IMR-90 (cell line): ENCODE results near the gene FMN2. TPM values are rescaled to one million over a fixed set of nuclear protein-coding genes. Genes with fewer than 3 reads are reported as not detected.

Experiments
- ATAC-seq: fragments of 200-7000 bp; cut with Tn5 transposase; 2 replicates; pipeline ENCODE4 v1.9.1; 2020; ENCODE audit warnings: low read depth, mild to moderate bottlenecking, moderate library complexity
- BruUV-seq: library from RNA; stranded (reverse); fragments of 400-500 nt; replicated peaks from 2 replicates; lab custom pipeline; 2021; lab: Mats Ljungman, UMichigan
- CTCF ChIA-PET: fragments of 300-600 bp; formaldehyde crosslinking; extraction: SDS; loops from one replicate; lab custom pipeline; 2021; ENCODE audit warnings: antibody characterized with exemption; lab: Yijun Ruan, JAX
- POLR2A ChIA-PET: fragments of 300-600 bp; sonication (Branson Sonifier 250); formaldehyde crosslinking; loops from one replicate; lab custom pipeline; 2022; ENCODE audit warnings: antibody characterized with exemption; ENCODE audit not compliant: unreplicated experiment; lab: Charles Lee
- DNase-seq: peaks from one replicate; pipeline ENCODE4 v3.0.0; 2013
- H2AFZ ChIP-seq: replicated peaks from 2 replicates; pipeline ENCODE3; 2013; ENCODE audit warnings: low read length, mild to moderate bottlenecking; ENCODE audit not compliant: poor library complexity
- H2AK5ac ChIP-seq: 2 replicates; pipeline ENCODE4 v1.6.1; 2013; ENCODE audit warnings: low read depth, low read length, inconsistent platforms
- H2AK9ac ChIP-seq: replicated peaks from 2 replicates; pipeline ENCODE3; 2013; ENCODE audit warnings: mild to moderate bottlenecking, low read depth, low read length, moderate library complexity; ENCODE audit not compliant: poor library complexity
- H2BK120ac ChIP-seq: 2 replicates; pipeline ENCODE4 v1.6.1; 2013; ENCODE audit warnings: low read depth, low read length, inconsistent platforms
- H2BK15ac ChIP-seq: 3 replicates; pipeline ENCODE4 v1.6.1; 2013; ENCODE audit warnings: low read depth, low read length, inconsistent platforms
- H2BK20ac ChIP-seq: 2 replicates; pipeline ENCODE4 v1.6.1; 2013; ENCODE audit warnings: low read depth, mild to moderate bottlenecking, inconsistent platforms, low read length, moderate library complexity
- H2BK5ac ChIP-seq: 2 replicates; pipeline ENCODE4 v1.6.1; 2013; ENCODE audit warnings: mild to moderate bottlenecking, low read depth, low read length, inconsistent platforms; ENCODE audit not compliant: poor library complexity, severe bottlenecking
- H3K14ac ChIP-seq: replicated peaks from 2 replicates; pipeline ENCODE4 v1.6.1; 2013; ENCODE audit warnings: low read depth, low read length, inconsistent platforms
- H3K18ac ChIP-seq: 2 replicates; pipeline ENCODE4 v1.6.1; 2013; ENCODE audit warnings: low read depth, low read length, control low read depth
- H3K23ac ChIP-seq: 2 replicates; pipeline ENCODE4 v1.6.1; 2013; ENCODE audit warnings: low read depth, low read length, inconsistent platforms
- H3K27ac ChIP-seq: 2 replicates; pipeline ENCODE4 v1.5.1; 2013; ENCODE audit warnings: mild to moderate bottlenecking, control low read depth, low read length; ENCODE audit not compliant: insufficient read depth
- H3K27me3 ChIP-seq: 2 replicates; pipeline ENCODE4 v1.6.1; 2013; ENCODE audit warnings: low read length; ENCODE audit not compliant: control insufficient read depth, insufficient read depth
- H3K36me3 ChIP-seq: 2 replicates; pipeline ENCODE4 v1.6.1; 2013; ENCODE audit warnings: low read length, mixed read lengths; ENCODE audit not compliant: control insufficient read depth, insufficient read depth
- H3K4ac ChIP-seq: 2 replicates; pipeline ENCODE4 v1.6.1; 2013; ENCODE audit warnings: low read depth, low read length, inconsistent platforms
- H3K4me1 ChIP-seq: 2 replicates; pipeline ENCODE4 v1.6.1; 2013; ENCODE audit warnings: low read length, mixed read lengths; ENCODE audit not compliant: control insufficient read depth, insufficient read depth
- H3K4me2 ChIP-seq: 2 replicates; pipeline ENCODE4 v1.6.1; 2013; ENCODE audit warnings: low read depth, mild to moderate bottlenecking, control low read depth, low read length, moderate library complexity
- H3K4me3 ChIP-seq: 2 replicates; pipeline ENCODE4 v1.5.1; 2013; ENCODE audit warnings: low read depth, mild to moderate bottlenecking, control low read depth, low read length, moderate library complexity; ENCODE audit not compliant: insufficient read depth
- H3K56ac ChIP-seq: 2 replicates; pipeline ENCODE4 v1.6.1; 2013; ENCODE audit warnings: low read length, inconsistent platforms; ENCODE audit not compliant: insufficient read depth; ENCODE audit errors: extremely low read depth
- H3K79me1 ChIP-seq, 2 experiments: 2 replicates each; pipeline ENCODE4 v1.6.1; 2013; ENCODE audit warnings: low read length in 2 of 2, inconsistent platforms in 1 of 2, low read depth in 1 of 2
- H3K9ac ChIP-seq: 2 replicates; pipeline ENCODE4 v1.6.1; 2013; ENCODE audit warnings: low read depth, low read length, control low read depth
- H3K9me1 ChIP-seq: 2 replicates; pipeline ENCODE4 v1.6.1; 2013; ENCODE audit warnings: low read length, inconsistent platforms; ENCODE audit not compliant: insufficient read depth
- H3K9me3 ChIP-seq: 2 replicates; pipeline ENCODE4 v1.6.1; 2013; ENCODE audit warnings: low read length; ENCODE audit not compliant: control insufficient read depth, insufficient read depth
- H4K20me1 ChIP-seq: 2 replicates; pipeline ENCODE4 v1.6.1; 2013; ENCODE audit warnings: low read length, inconsistent platforms; ENCODE audit not compliant: insufficient read depth
- H4K5ac ChIP-seq: 2 replicates; pipeline ENCODE4 v1.6.1; 2013; ENCODE audit warnings: mild to moderate bottlenecking, low read depth, low read length, control low read depth
- H4K8ac ChIP-seq, 2 experiments: 2 replicates each; pipeline ENCODE4 v1.6.1; 2013; ENCODE audit warnings: low read depth in 2 of 2, low read length in 2 of 2, control low read depth in 1 of 2, inconsistent platforms in 1 of 2
- H4K91ac ChIP-seq: 2 replicates; pipeline ENCODE4 v1.6.1; 2013; ENCODE audit warnings: low read depth, low read length, inconsistent platforms; ENCODE audit not compliant: insufficient read depth
- BHLHE40 ChIP-seq: fragments of 150-350 bp; IDR thresholded peaks from 2 replicates; pipeline ENCODE4 v1.6.1; 2016; ENCODE audit warnings: mild to moderate bottlenecking, low read depth, low read length
- CEBPB ChIP-seq: IDR thresholded peaks from 2 replicates; pipeline ENCODE4 v1.6.1; 2012; ENCODE audit warnings: low read depth, low read length, improper control_type of control experiment
- CHD1 ChIP-seq: IDR thresholded peaks from 2 replicates; pipeline ENCODE4 v1.6.1; 2012; ENCODE audit warnings: low read depth, low read length, improper control_type of control experiment
- FOS ChIP-seq: fragments of 150-350 bp; IDR thresholded peaks from 2 replicates; pipeline ENCODE4 v1.6.1; 2016; ENCODE audit warnings: low read depth, low read length
- MAFK ChIP-seq: IDR thresholded peaks from 2 replicates; pipeline ENCODE4 v1.6.1; 2012; ENCODE audit warnings: low read depth, low read length, improper control_type of control experiment
- MAZ ChIP-seq: IDR thresholded peaks from 2 replicates; pipeline ENCODE4 v1.6.1; 2012; ENCODE audit warnings: low read depth, mild to moderate bottlenecking, low read length, improper control_type of control experiment, moderate library complexity, borderline replicate concordance
- MXI1 ChIP-seq: IDR thresholded peaks from 2 replicates; pipeline ENCODE4 v1.6.1; 2012; ENCODE audit warnings: low read depth, mild to moderate bottlenecking, low read length, moderate library complexity, borderline replicate concordance
- NFE2L2 ChIP-seq: fragments of 150-350 bp; IDR thresholded peaks from 2 replicates; pipeline ENCODE4 v1.6.1; 2016; ENCODE audit warnings: low read depth, mild to moderate bottlenecking, low read length
- POLR2A ChIP-seq: IDR thresholded peaks from 2 replicates; pipeline ENCODE4 v1.6.1; 2012; ENCODE audit warnings: mild to moderate bottlenecking, low read depth, low read length
- RAD21 ChIP-seq: IDR thresholded peaks from 2 replicates; pipeline ENCODE4 v1.6.1; 2012; ENCODE audit warnings: low read length, improper control_type of control experiment
- RCOR1 ChIP-seq: IDR thresholded peaks from 2 replicates; pipeline ENCODE4 v1.6.1; 2012; ENCODE audit warnings: mild to moderate bottlenecking, low read length, improper control_type of control experiment; ENCODE audit not compliant: insufficient replicate concordance
- RFX5 ChIP-seq: IDR thresholded peaks from 2 replicates; pipeline ENCODE4 v1.8.0; 2012; ENCODE audit warnings: low read depth, mild to moderate bottlenecking, low read length, moderate library complexity
- SMC3 ChIP-seq: fragments of 150-350 bp; IDR thresholded peaks from 2 replicates; pipeline ENCODE4 v1.6.1; 2016; ENCODE audit warnings: low read depth, mild to moderate bottlenecking, antibody characterized with exemption, low read length, moderate library complexity
- WGBS, 2 experiments: methylation state at CpG; one replicate each; pipeline versions ENCODE4 v1.1.5 to v1.1.7; 2013; ENCODE audit warnings: missing lambda C conversion rate in 2 of 2; ENCODE audit not compliant: insufficient read length in 1 of 2; ENCODE audit errors: extremely low coverage in 2 of 2; 5-methylcytosine and 5-hydroxymethylcytosine counted together
- dilution Hi-C: fragments of 300-500 bp; cut with HindIII; formaldehyde crosslinking; loops from one replicate; pipeline ENCODE4 v1.14.3; 2018; ENCODE audit warnings: low sequenced_read_pairs; ENCODE audit not compliant: unreplicated experiment
- in situ Hi-C: fragments of 300-500 bp; cut with MboI; formaldehyde crosslinking; loops from 3 replicates; pipeline ENCODE4 v1.14.3; 2019; ENCODE audit warnings: low sequenced_read_pairs, inconsistent platforms, mixed read lengths
- intact Hi-C: fragments of 100-400 bp; cut with micrococcal nuclease; formaldehyde crosslinking; loops from 2 replicates; pipeline ENCODE4 v1.10.0; 2022
- polyA plus RNA-seq, 3 experiments: library from polyadenylated mRNA; depleted of rRNA; stranded (reverse); fragments of >200 nt; gene quantifications; 2 replicates each; pipeline ENCODE4 v1.2.3, GENCODE V29; 2012; ENCODE audit warnings: low replicate concordance in 1 of 3
- total RNA-seq: library from RNA; depleted of rRNA; stranded (reverse); fragments of >200 nt; gene quantifications from 2 replicates; pipeline ENCODE4 v1.2.3, GENCODE V29; 2012
- TF ChIP-seq, protein P1 (sequence below): fragments of 150-350 bp; IDR thresholded peaks from 2 replicates; pipeline ENCODE4 v1.6.1; 2016; ENCODE audit warnings: low read depth, mild to moderate bottlenecking, low read length, moderate library complexity, borderline replicate concordance
- TF ChIP-seq, protein P2 (sequence below): conservative IDR thresholded peaks from 2 replicates; pipeline ENCODE4 v1.5.1; 2012; ENCODE audit warnings: mild to moderate bottlenecking, low read depth, low read length, improper control_type of control experiment
- TF ChIP-seq, protein P3 (sequence below): fragments of 150-350 bp; IDR thresholded peaks from 2 replicates; pipeline ENCODE4 v1.6.1; 2017; ENCODE audit warnings: mild to moderate bottlenecking, antibody characterized with exemption, low read length, low read depth

Gene FMN2
- total and polyA plus RNA-seq, 2 of the 4 experiments (the other 2 are of a cell fraction): 29.0 to 35.8 TPM

DNA sequence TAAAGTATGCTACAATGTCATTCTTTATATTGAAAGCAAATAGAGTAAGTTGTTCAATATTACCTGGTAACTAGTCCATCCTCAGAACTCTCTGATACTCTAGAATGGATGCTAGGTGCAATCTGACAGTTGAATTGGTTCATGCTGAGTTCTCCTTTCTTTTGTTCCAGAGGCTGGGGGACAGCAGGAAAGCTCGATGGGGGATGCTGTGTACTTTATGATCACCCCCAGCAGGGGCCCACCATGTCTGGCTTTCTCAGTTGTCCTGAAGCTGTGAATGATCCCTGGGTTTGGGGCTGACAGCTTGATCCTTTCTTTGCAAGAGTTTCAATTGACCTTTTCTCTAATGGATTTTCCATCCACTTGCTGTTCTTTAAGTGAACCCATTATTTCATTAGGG, 22.5 kb downstream of the FMN2 start:
- Histone ChIP-seq H4K91ac (no peak overlapping the region), H3K4me2 (no peak overlapping the region), H2AFZ (no peak overlapping the region), H2AK9ac (no peak overlapping the region), H2BK5ac (no peak overlapping the region), H3K36me3 (no peaks in the 10 kb centered on the region), H2BK120ac (no peak overlapping the region), H3K56ac (no peak overlapping the region), H2BK15ac (no peak overlapping the region), H3K4me3 (no peak overlapping the region), H3K27ac (no peak overlapping the region), H3K9me1 (peaks cover 15% of the 10 kb centered on the region), H3K14ac (no peak overlapping the region), H2AK5ac (no peak overlapping the region), H3K18ac (no peak overlapping the region), H3K9ac (no peak overlapping the region), H4K5ac (no peak overlapping the region), H3K27me3 (no peaks in the 10 kb centered on the region), H3K4me1 (peaks cover 7% of the 10 kb centered on the region), H3K9me3 (no peaks in the 10 kb centered on the region), H3K23ac (no peak overlapping the region), H2BK20ac (no peak overlapping the region), H3K79me1 (peaks cover 39 to 73% of the 10 kb centered on the region in 2 experiments), H4K8ac (no peak overlapping the region), H4K20me1 (peaks cover 69% of the 10 kb centered on the region; the same call in 1 of the 2 replicates), H3K4ac (no peak overlapping the region)
- ChIA-PET POLR2A (no interaction called here), CTCF (no interaction called here)
- no TSS peak for BruUV-seq
- in situ Hi-C loops: no loop called here
- intact Hi-C loops: no loop called here
- dilution Hi-C loops: no loop called here
- DNase-seq (no peak), ATAC-seq (no peak)
- TF ChIP-seq POLR2A (no peak), RAD21 (no peak), RCOR1 (no peak), NFE2L2 (no peak), MXI1 (no peak), CHD1 (no peak), MAZ (no peak), CEBPB (no peak), BHLHE40 (no peak), RFX5 (no peak), SMC3 (no peak), FOS (no peak), MAFK (no peak)
- TF ChIP-seq, protein P1, sequence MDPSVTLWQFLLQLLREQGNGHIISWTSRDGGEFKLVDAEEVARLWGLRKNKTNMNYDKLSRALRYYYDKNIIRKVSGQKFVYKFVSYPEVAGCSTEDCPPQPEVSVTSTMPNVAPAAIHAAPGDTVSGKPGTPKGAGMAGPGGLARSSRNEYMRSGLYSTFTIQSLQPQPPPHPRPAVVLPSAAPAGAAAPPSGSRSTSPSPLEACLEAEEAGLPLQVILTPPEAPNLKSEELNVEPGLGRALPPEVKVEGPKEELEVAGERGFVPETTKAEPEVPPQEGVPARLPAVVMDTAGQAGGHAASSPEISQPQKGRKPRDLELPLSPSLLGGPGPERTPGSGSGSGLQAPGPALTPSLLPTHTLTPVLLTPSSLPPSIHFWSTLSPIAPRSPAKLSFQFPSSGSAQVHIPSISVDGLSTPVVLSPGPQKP: no peak
- TF ChIP-seq, protein P2, sequence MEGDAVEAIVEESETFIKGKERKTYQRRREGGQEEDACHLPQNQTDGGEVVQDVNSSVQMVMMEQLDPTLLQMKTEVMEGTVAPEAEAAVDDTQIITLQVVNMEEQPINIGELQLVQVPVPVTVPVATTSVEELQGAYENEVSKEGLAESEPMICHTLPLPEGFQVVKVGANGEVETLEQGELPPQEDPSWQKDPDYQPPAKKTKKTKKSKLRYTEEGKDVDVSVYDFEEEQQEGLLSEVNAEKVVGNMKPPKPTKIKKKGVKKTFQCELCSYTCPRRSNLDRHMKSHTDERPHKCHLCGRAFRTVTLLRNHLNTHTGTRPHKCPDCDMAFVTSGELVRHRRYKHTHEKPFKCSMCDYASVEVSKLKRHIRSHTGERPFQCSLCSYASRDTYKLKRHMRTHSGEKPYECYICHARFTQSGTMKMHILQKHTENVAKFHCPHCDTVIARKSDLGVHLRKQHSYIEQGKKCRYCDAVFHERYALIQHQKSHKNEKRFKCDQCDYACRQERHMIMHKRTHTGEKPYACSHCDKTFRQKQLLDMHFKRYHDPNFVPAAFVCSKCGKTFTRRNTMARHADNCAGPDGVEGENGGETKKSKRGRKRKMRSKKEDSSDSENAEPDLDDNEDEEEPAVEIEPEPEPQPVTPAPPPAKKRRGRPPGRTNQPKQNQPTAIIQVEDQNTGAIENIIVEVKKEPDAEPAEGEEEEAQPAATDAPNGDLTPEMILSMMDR: no peak
- TF ChIP-seq, protein P3, sequence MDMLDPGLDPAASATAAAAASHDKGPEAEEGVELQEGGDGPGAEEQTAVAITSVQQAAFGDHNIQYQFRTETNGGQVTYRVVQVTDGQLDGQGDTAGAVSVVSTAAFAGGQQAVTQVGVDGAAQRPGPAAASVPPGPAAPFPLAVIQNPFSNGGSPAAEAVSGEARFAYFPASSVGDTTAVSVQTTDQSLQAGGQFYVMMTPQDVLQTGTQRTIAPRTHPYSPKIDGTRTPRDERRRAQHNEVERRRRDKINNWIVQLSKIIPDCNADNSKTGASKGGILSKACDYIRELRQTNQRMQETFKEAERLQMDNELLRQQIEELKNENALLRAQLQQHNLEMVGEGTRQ: no peak
- WGBS, 2 experiments: 60% methylated on average over 1 of the region's 1 CpG; no CpG with 5 or more reads in 1 of the 2 experiments
